Rectal smooth muscle tissue (tissue), 1 donor: Measurements from ENCODE around the gene PCDHGB2.
"Not testable (repeated sequence)": the region's sequence is repeated elsewhere in the genome, so short reads cannot be mapped to it uniquely, and the experiment has no call there.

Experiments
- H3K27ac ChIP-seq: one replicate; pipeline ENCODE4 v1.7.0; 2013; ENCODE audit warnings: low read depth, low read length, inconsistent platforms
- H3K27me3 ChIP-seq: one replicate; pipeline ENCODE4 v1.7.0; 2013; ENCODE audit warnings: low read length; ENCODE audit not compliant: control insufficient read depth, insufficient read depth
- H3K36me3 ChIP-seq: one replicate; pipeline ENCODE4 v1.7.0; 2013; ENCODE audit warnings: low read length; ENCODE audit not compliant: control insufficient read depth, insufficient read depth
- H3K4me1 ChIP-seq: one replicate; pipeline ENCODE4 v1.7.0; 2013; ENCODE audit warnings: low read length; ENCODE audit not compliant: control insufficient read depth, insufficient read depth
- H3K4me3 ChIP-seq: one replicate; pipeline ENCODE4 v1.7.0; 2013; ENCODE audit warnings: low read length
- H3K9ac ChIP-seq: one replicate; pipeline ENCODE4 v1.7.0; 2013; ENCODE audit warnings: low read length

Gene PCDHGB2

GRCh38 chr5:141375444-141376155, 15.8 kb downstream of the PCDHGB2 start:
- not testable (repeated sequence) for H3K4me1 ChIP-seq, H3K9ac ChIP-seq, H3K36me3 ChIP-seq, H3K27ac ChIP-seq, H3K27me3 ChIP-seq, H3K4me3 ChIP-seq

- Histone ChIP-seq H3K9ac (no peak within 1 kb of the TSS), H3K27me3 (no peaks in the 10 kb centered on the region), H3K4me1 (no peaks in the 10 kb centered on the region), H3K27ac (no peak within 1 kb of the TSS), H3K4me3 (peak within 1 kb of the TSS; percentile 23), H3K36me3 (no peaks in the 10 kb centered on the region)
Observed at GRCh38 chr5:141382469-141383294, 22.9 kb downstream of the PCDHGB2 start, which contains the start of gene PCDHGA7. PCDHGA7 (plus strand) TSS chr5:141382742; CDS start chr5:141382900, 158 bp downstream.

- no peaks in the 10 kb centered on the region for H3K27me3 ChIP-seq
- H3K4me1 ChIP-seq = no peaks in the 10 kb centered on the region
- H3K27ac ChIP-seq = no peak overlapping the region
- peak overlapping the region; percentile 23 for H3K4me3 ChIP-seq
- no peak overlapping the region for H3K9ac ChIP-seq
- H3K36me3 ChIP-seq = no peaks in the 10 kb centered on the region
Observed at GRCh38 chr5:141383345-141383744, 23.6 kb downstream of the PCDHGB2 start.

DNA sequence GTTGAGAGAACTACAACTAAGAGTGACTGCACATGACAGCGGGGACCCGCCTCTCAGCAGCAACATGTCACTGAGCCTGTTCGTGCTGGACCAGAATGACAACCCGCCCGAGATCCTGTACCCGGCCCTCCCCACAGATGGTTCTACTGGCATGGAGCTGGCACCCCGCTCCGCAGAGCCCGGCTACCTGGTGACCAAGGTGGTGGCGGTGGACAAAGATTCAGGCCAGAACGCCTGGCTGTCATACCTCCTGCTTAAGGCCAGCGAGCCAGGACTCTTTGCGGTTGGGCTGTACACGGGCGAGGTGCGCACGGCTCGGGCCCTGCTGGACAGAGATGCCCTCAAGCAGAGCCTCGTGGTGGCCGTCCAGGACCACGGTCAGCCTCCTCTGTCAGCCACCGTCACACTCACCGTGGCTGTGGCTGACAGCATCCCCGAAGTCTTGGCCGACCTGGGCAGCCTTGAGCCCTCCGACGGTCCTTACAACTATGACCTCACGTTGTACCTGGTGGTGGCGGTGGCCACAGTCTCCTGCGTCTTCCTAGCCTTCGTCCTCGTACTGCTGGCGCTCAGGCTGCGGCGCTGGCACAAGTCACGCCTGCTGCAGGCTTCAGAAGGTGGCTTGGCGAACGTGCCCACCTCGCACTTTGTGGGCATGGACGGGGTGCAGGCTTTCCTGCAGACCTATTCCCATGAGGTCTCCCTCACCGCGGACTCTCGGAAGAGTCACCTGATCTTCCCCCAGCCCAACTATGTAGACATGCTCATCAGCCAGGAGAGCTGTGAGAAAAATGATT, 24.9 kb downstream of the PCDHGB2 start:
- Histone ChIP-seq H3K4me3 (peak overlapping the region; percentile 15), H3K36me3 (no peaks in the 10 kb centered on the region), H3K9ac (no peak overlapping the region), H3K27ac (no peak overlapping the region), H3K27me3 (no peaks in the 10 kb centered on the region), H3K4me1 (no peaks in the 10 kb centered on the region)

GRCh38 chr5:141387557-141388311, 27.9 kb downstream of the PCDHGB2 start, which contains the start of gene PCDHGB4:
PCDHGB4 (plus strand) TSS chr5:141387698; CDS start chr5:141387885, 187 bp downstream.
- H3K27ac ChIP-seq, H3K4me1 ChIP-seq, H3K27me3 ChIP-seq, H3K36me3 ChIP-seq, H3K9ac ChIP-seq, H3K4me3 ChIP-seq: not testable (repeated sequence)

DNA sequence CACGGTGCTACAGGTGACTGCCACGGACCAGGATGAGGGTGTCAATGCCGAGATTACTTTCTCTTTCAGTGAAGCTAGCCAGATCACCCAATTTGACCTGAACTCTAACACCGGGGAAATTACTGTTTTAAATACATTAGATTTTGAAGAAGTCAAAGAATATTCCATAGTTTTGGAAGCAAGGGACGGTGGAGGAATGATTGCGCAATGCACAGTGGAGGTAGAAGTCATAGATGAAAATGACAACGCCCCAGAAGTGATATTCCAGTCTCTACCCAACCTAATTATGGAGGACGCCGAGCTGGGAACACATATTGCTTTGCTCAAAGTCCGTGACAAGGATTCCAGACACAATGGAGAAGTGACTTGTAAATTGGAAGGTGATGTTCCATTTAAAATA, 28.9 kb downstream of the PCDHGB2 start:
- H3K9ac ChIP-seq = no peak overlapping the region
- no peak overlapping the region for H3K4me3 ChIP-seq
- H3K36me3 ChIP-seq = no peaks in the 10 kb centered on the region
- no peak overlapping the region for H3K27ac ChIP-seq
- H3K4me1 ChIP-seq = no peaks in the 10 kb centered on the region
- H3K27me3 ChIP-seq = no peaks in the 10 kb centered on the region

DNA sequence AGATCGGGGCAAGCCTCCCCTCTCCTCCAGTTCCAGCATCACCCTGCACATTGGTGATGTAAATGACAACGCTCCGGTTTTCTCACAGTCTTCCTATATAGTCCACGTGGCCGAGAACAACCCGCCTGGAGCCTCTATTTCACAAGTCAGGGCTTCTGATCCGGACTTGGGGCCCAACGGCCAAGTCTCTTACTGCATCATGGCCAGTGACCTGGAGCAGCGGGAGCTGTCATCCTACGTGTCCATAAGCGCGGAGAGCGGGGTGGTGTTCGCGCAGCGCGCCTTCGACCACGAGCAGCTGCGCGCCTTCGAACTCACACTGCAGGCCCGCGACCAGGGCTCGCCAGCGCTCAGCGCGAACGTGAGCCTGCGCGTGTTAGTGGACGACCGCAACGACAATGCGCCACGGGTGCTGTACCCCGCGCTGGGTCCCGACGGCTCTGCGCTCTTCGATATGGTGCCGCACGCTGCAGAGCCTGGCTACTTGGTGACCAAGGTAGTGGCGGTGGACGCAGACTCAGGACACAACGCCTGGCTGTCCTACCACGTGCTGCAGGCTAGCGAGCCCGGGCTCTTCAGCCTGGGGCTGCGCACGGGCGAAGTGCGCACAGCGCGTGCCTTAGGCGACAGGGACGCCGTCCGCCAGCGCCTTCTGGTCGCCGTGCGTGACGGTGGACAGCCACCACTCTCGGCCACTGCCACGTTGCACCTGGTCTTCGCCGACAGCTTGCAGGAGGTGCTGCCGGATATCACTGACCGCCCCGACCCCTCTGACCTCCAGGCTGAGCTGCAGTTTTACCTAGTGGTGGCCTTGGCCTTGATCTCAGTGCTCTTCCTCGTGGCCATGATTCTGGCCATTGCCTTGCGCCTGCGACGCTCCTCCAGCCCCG, 29.6 kb downstream of the PCDHGB2 start:
- Histone ChIP-seq H3K27ac (no peak overlapping the region), H3K36me3 (no peaks in the 10 kb centered on the region), H3K27me3 (no peaks in the 10 kb centered on the region), H3K4me1 (no peaks in the 10 kb centered on the region), H3K4me3 (peak overlapping the region; percentile 29), H3K9ac (no peak overlapping the region)

DNA sequence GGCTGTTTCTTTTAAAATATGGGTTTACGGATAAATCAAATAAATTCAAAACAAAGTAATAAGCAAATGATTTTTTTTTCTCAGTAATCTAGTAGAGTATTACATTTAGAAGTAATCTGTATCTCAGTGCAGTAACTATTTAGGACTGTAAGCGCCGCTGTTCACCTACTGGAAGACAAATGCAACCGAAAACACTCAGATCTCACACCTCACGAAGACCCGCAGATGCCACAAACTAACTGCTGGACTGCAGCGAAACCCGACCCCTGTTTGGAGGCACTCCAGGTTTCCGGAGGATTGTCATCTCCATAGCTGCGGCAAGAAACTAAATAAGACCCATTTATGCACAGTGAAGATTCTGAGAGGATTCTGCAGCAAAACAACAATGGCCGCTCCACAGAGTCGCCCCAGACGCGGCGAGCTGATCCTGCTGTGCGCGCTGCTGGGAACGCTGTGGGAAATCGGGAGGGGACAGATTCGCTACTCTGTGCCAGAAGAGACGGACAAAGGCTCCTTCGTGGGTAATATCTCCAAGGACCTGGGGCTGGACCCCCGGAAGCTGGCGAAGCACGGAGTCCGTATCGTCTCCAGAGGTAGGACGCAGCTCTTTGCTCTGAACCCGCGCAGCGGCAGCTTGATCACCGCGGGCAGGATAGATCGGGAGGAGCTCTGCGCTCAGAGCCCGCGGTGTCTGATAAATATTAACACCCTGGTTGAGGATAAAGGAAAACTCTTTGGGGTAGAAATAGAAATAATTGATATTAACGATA, 32.8 kb downstream of the PCDHGB2 start, which contains the start of gene PCDHGA8:
Gene PCDHGA8, plus strand, starts transcription at position 205 of the 770 bp plus-strand sequence. Its CDS starts 181 bp downstream, at position 386.
- H3K4me1 ChIP-seq = no peaks in the 10 kb centered on the region
- H3K27me3 ChIP-seq = no peaks in the 10 kb centered on the region
- H3K36me3 ChIP-seq = no peaks in the 10 kb centered on the region
- H3K4me3 ChIP-seq = peak within 1 kb of the TSS; percentile 29
- H3K9ac ChIP-seq = no peak within 1 kb of the TSS
- no peak within 1 kb of the TSS for H3K27ac ChIP-seq

DNA sequence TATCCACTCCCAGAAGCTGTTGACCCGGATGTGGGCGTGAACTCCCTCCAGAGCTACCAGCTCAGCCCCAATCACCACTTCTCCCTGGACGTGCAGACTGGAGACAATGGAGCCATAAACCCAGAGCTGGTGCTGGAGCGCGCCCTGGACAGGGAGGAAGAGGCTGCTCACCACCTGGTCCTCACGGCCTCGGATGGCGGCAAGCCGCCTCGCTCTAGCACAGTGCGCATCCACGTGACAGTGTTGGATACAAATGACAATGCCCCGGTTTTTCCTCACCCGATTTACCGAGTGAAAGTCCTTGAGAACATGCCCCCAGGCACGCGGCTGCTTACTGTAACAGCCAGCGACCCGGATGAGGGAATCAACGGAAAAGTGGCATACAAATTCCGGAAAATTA, 33.5 kb downstream of the PCDHGB2 start:
- no peak overlapping the region for H3K9ac ChIP-seq
- no peaks in the 10 kb centered on the region for H3K4me1 ChIP-seq
- no peak overlapping the region for H3K4me3 ChIP-seq
- no peaks in the 10 kb centered on the region for H3K27me3 ChIP-seq
- no peak overlapping the region for H3K27ac ChIP-seq
- no peaks in the 10 kb centered on the region for H3K36me3 ChIP-seq

DNA sequence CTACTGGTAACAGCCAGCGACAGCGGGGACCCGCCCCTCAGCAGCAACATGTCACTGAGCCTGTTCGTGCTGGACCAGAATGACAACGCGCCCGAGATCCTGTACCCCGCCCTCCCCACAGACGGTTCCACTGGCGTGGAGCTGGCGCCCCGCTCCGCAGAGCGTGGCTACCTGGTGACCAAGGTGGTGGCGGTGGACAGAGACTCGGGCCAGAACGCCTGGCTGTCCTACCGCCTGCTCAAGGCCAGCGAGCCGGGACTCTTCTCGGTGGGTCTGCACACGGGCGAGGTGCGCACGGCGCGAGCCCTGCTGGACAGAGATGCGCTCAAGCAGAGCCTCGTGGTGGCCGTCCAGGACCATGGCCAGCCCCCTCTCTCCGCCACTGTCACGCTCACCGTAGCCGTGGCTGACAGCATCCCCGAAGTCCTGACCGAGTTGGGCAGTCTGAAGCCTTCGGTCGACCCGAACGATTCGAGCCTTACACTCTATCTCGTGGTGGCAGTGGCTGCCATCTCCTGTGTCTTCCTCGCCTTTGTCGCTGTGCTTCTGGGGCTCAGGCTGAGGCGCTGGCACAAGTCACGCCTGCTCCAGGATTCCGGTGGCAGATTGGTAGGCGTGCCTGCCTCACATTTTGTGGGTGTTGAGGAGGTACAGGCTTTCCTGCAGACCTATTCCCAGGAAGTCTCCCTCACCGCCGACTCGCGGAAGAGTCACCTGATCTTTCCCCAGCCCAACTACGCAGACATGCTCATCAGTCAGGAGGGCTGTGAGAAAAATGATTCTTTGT, 34.8 kb downstream of the PCDHGB2 start:
- H3K4me3 ChIP-seq, H3K36me3 ChIP-seq, H3K4me1 ChIP-seq, H3K27ac ChIP-seq, H3K27me3 ChIP-seq, H3K9ac ChIP-seq: not testable (repeated sequence)
